ENCODE results near the gene FBP2. TPM values are rescaled to one million over a fixed set of nuclear protein-coding genes. Genes with fewer than 3 reads are reported as not detected.

Gene FBP2
- total RNA-seq, 6 experiments from 2014 or later = not detected

GRCh38 chr9:94639061-94639998, 45.7 kb upstream of the FBP2 start, which contains the start of gene FBP1:
Gene FBP1 (minus strand): TSS chr9:94639518. CDS start chr9:94639310, 208 bp downstream.
- H3K4me3 ChIP-seq = peak within 1 kb of the TSS; percentile 70 to 82 (median 71)
- intact Hi-C loops (cut with DNase I) = no loop called here
- peaks cover 0 to 10% (median 5%) of the 10 kb centered on the region in 4 donors for H3K4me1 ChIP-seq
- no peaks in the 10 kb centered on the region for H3K9me3 ChIP-seq
- DNase-seq (peak; percentile 86 to 95 (median 93)), ATAC-seq (peak; percentile 78 to 91 (median 88))
- no peaks in the 10 kb centered on the region for H3K27me3 ChIP-seq
- H3K27ac ChIP-seq = peak within 1 kb of the TSS; percentile 83 to 92 (median 87)
- TF ChIP-seq POLR2A (IDR thresholded peaks at IDR 0.05) = peak; percentile 84
- no peak for TF ChIP-seq CTCF (IDR thresholded peaks at IDR 0.05)
- 0% methylated on average over 5 of the region's 79 CpGs for WGBS (ENCODE audit: insufficient coverage, low coverage, low lambda C conversion rate, missing lambda C conversion rate)
- peaks cover 0 to 3% (median 0%) of the 10 kb centered on the region in 4 donors for H3K36me3 ChIP-seq

- DNase-seq (peak in 1 of 3 donors; percentile 44), ATAC-seq (peak; percentile 4 to 42 (median 28))
- TF ChIP-seq POLR2A (IDR thresholded peaks at IDR 0.05) (peak; percentile 32), CTCF (IDR thresholded peaks at IDR 0.05) (no peak)
- peaks cover 0 to 3% (median 0%) of the 10 kb centered on the region in 4 donors for H3K36me3 ChIP-seq
- H3K27ac ChIP-seq = peak overlapping the region; percentile 83 to 92 (median 87)
- H3K4me3 ChIP-seq = peak overlapping the region; percentile 70 to 82 (median 71)
- peaks cover 0 to 10% (median 5%) of the 10 kb centered on the region in 4 donors for H3K4me1 ChIP-seq
- H3K27me3 ChIP-seq = no peaks in the 10 kb centered on the region
- H3K9me3 ChIP-seq = no peaks in the 10 kb centered on the region
- 16% methylated on average over 11 of the region's 17 CpGs for WGBS (ENCODE audit: insufficient coverage, low coverage, low lambda C conversion rate, missing lambda C conversion rate)
- intact Hi-C loops (cut with DNase I) = no loop called here
Measured at GRCh38 chr9:94638335-94639060, 44.9 kb upstream of the FBP2 start.

- peak in 3 of 4 donors; percentile 2 to 21 (median 6) for ATAC-seq
- peak overlapping the region in 2 of 3 donors; percentile 56 to 77 for H3K27ac ChIP-seq
- no peak for TF ChIP-seq CTCF (IDR thresholded peaks at IDR 0.05)
- TF ChIP-seq POLR2A (IDR thresholded peaks at IDR 0.05) = no peak
Measured at GRCh38 chr9:94632737-94633136, 39.1 kb upstream of the FBP2 start.

GRCh38 chr9:94631599-94631998, 38.0 kb upstream of the FBP2 start:
- WGBS (ENCODE audit: insufficient coverage, low coverage, low lambda C conversion rate, missing lambda C conversion rate) = 20% methylated on average over 8 of the region's 8 CpGs
- intact Hi-C loops (cut with DNase I) = no loop called here
- no peaks in the 10 kb centered on the region for H3K27me3 ChIP-seq
- peak; percentile 62 to 82 (median 70) for ATAC-seq
- TF ChIP-seq CTCF (IDR thresholded peaks at IDR 0.05) (no peak), POLR2A (IDR thresholded peaks at IDR 0.05) (no peak)
- DNase-seq = peak in 1 of 3 donors; percentile 66
- no peaks in the 10 kb centered on the region for H3K9me3 ChIP-seq
- peaks cover 0 to 57% (median 25%) of the 10 kb centered on the region in 4 donors for H3K4me1 ChIP-seq
- peak overlapping the region in 2 of 3 donors; percentile 56 to 77 for H3K27ac ChIP-seq
- peaks cover 0 to 3% (median 0%) of the 10 kb centered on the region in 4 donors for H3K36me3 ChIP-seq
- H3K4me3 ChIP-seq = no peak overlapping the region

More at GRCh38 chr9:94632737-94633136, 39.1 kb upstream of the FBP2 start:
- peaks cover 0 to 55% (median 26%) of the 10 kb centered on the region in 4 donors for H3K4me1 ChIP-seq
- no peak for DNase-seq
- WGBS (ENCODE audit: insufficient coverage, low coverage, low lambda C conversion rate, missing lambda C conversion rate) = 22% methylated on average over 5 of the region's 5 CpGs
- H3K9me3 ChIP-seq = no peaks in the 10 kb centered on the region
- no peak overlapping the region for H3K4me3 ChIP-seq
- intact Hi-C loops (cut with DNase I) = no loop called here
- no peaks in the 10 kb centered on the region for H3K27me3 ChIP-seq
- peaks cover 0 to 3% (median 0%) of the 10 kb centered on the region in 4 donors for H3K36me3 ChIP-seq

Measured in right lobe of liver (tissue), 6 donors.